Thyroid gland (tissue), 4 donors: Measurements from ENCODE around the gene WFIKKN2. TPM values are rescaled to one million over a fixed set of nuclear protein-coding genes. Genes with fewer than 3 reads are reported as not detected.
A peak's percentile ranks its signal among the peaks of the same experiment; 100 is the strongest.

Source experiments
- DNase-seq, 2 donors: peaks; one replicate each; pipeline ENCODE4 v3.0.0-alpha.2; 2019
- H3K27ac ChIP-seq, 3 donors: fragments of 200-600 bp; sonication (generic); 1 replicate in 2 of 3; 2 replicates in 1 of 3; pipeline ENCODE4 v1.5.1; 2016 to 2019; ENCODE audit warnings: mild to moderate bottlenecking in 1 of 3, moderate library complexity in 1 of 3
- H3K27me3 ChIP-seq: fragments of 200-600 bp; sonication (generic); one replicate; pipeline ENCODE4 v1.5.1; 2019
- H3K36me3 ChIP-seq, 2 donors: fragments of 200-600 bp; sonication (generic); one replicate each; pipeline ENCODE4 v1.5.1; 2016 to 2019
- H3K4me1 ChIP-seq, 2 donors: fragments of 200-600 bp; sonication (generic); one replicate each; pipeline ENCODE4 v1.5.1; 2017 to 2019
- H3K4me3 ChIP-seq, 3 donors: fragments of 200-600 bp; sonication (generic); replicated peaks in 1 of 3; 1 replicate in 2 of 3; 2 replicates in 1 of 3; pipeline ENCODE4 v1.5.1; 2016; ENCODE audit warnings: mild to moderate bottlenecking in 1 of 3
- H3K9me3 ChIP-seq: fragments of 200-600 bp; sonication (generic); one replicate; pipeline ENCODE4 v1.5.1; 2017
- CTCF ChIP-seq, 6 experiments: fragments of 200-600 bp in 3 of 6; fragments of 450-650 bp in 3 of 6; sonication (generic) in 3 of 6; IDR thresholded peaks; one replicate each; pipeline ENCODE4 v1.5.1; 2016 to 2019; ENCODE audit warnings: antibody characterized with exemption in 6 of 6, mild to moderate bottlenecking in 2 of 6, inconsistent platforms in 1 of 6, moderate library complexity in 1 of 6
- POLR2A ChIP-seq, 2 donors: fragments of 450-650 bp; IDR thresholded peaks; one replicate each; pipeline ENCODE4 v1.6.1; 2017; ENCODE audit warnings: antibody characterized with exemption in 2 of 2, mild to moderate bottlenecking in 2 of 2, moderate library complexity in 1 of 2
- WGBS, 2 donors: methylation state at CpG; one replicate each; pipeline ENCODE4 v1.1.5; 2017; 5-methylcytosine and 5-hydroxymethylcytosine counted together
- intact Hi-C: fragments of 100-400 bp; cut with DNase I; formaldehyde crosslinking; loops from one replicate; pipeline ENCODE4 v1.15.1; 2023
- total RNA-seq, 4 donors: library from RNA; depleted of rRNA; stranded (reverse); fragments of >200 nt; gene quantifications; one replicate each; pipeline ENCODE4 v1.2.3, GENCODE V29; 2016

Gene WFIKKN2
- total RNA-seq, 4 donors from 2014 or later, result 0.11 TPM; not detected in 3

- H3K36me3 ChIP-seq, result peaks cover 10 to 23% of the 10 kb centered on the region in 2 donors
- no peak overlapping the region for H3K4me3 ChIP-seq
- peaks cover 31 to 39% of the 10 kb centered on the region in 2 donors for H3K4me1 ChIP-seq
- no peak for TF ChIP-seq CTCF (IDR thresholded peaks at IDR 0.05)
- TF ChIP-seq POLR2A (IDR thresholded peaks at IDR 0.05), result no peak
- WGBS, 2 donors, result 80 to 82% methylated on average over 2 of the region's 2 CpGs
- H3K9me3 ChIP-seq, result no peaks in the 10 kb centered on the region
- no peak for DNase-seq
- intact Hi-C loops, result loop anchor here (5.0 kb wide), 1 partner anchor 86 kb away; no protein-coding TSS in a partner anchor
- no peaks in the 10 kb centered on the region for H3K27me3 ChIP-seq
- peak overlapping the region in 2 of 3 donors; percentile 5 to 12 for H3K27ac ChIP-seq
These were observed 25.9 kb downstream of the WFIKKN2 start for GRCh38 chr17:50861334-50861676.

- H3K9me3 ChIP-seq, result no peaks in the 10 kb centered on the region
- H3K27me3 ChIP-seq, result no peaks in the 10 kb centered on the region
- H3K36me3 ChIP-seq, result peaks cover 10 to 23% of the 10 kb centered on the region in 2 donors
- peak overlapping the region in 1 of 3 donors; percentile 4 for H3K27ac ChIP-seq
- peaks cover 31 to 39% of the 10 kb centered on the region in 2 donors for H3K4me1 ChIP-seq
- H3K4me3 ChIP-seq, result no peak overlapping the region
- no peak for DNase-seq
- WGBS, 2 donors, result 80 to 82% methylated on average over 7 of the region's 7 CpGs
- intact Hi-C loops, result loop anchor here (5.0 kb wide), 1 partner anchor 85 kb away; no protein-coding TSS in a partner anchor
- no peak for TF ChIP-seq POLR2A (IDR thresholded peaks at IDR 0.05)
- TF ChIP-seq CTCF (IDR thresholded peaks at IDR 0.05), result no peak
These were observed 26.6 kb downstream of the WFIKKN2 start for GRCh38 chr17:50861822-50862528.

GRCh38 chr17:50863221-50863843 is 27.9 kb downstream of the WFIKKN2 start:
- intact Hi-C loops, result loop anchor here (5.0 kb wide), 1 partner anchor 84 kb away; no protein-coding TSS in a partner anchor
- Histone ChIP-seq H3K4me1 (peaks cover 32 to 39% of the 10 kb centered on the region in 2 donors), H3K4me3 (peak overlapping the region in 1 of 3 donors; percentile 100), H3K27ac (peak overlapping the region in 2 of 3 donors; percentile 100), H3K9me3 (no peaks in the 10 kb centered on the region), H3K36me3 (peaks cover 10 to 23% of the 10 kb centered on the region in 2 donors), H3K27me3 (no peaks in the 10 kb centered on the region)
- DNase-seq, result peak; percentile 57 to 61
- no peak for TF ChIP-seq POLR2A (IDR thresholded peaks at IDR 0.05)
- peak in 5 of 6 experiments; percentile 15 to 59 (median 49) for TF ChIP-seq CTCF (IDR thresholded peaks at IDR 0.05)
- WGBS, 2 donors, result 56 to 63% methylated on average over 11 of the region's 11 CpGs

GRCh38 chr17:50863931-50864330 is 28.5 kb downstream of the WFIKKN2 start:
- no peaks in the 10 kb centered on the region for H3K9me3 ChIP-seq
- peaks cover 38 to 44% of the 10 kb centered on the region in 2 donors for H3K4me1 ChIP-seq
- H3K27ac ChIP-seq, result peak overlapping the region; percentile 53 to 100 (median 100)
- intact Hi-C loops, result loop anchor here (5.0 kb wide), 1 partner anchor 83 kb away; no protein-coding TSS in a partner anchor
- H3K27me3 ChIP-seq, result no peaks in the 10 kb centered on the region
- WGBS, 2 donors, result 76 to 81% methylated on average over 3 of the region's 3 CpGs
- peaks cover 10 to 23% of the 10 kb centered on the region in 2 donors for H3K36me3 ChIP-seq
- TF ChIP-seq POLR2A (IDR thresholded peaks at IDR 0.05), result no peak
- H3K4me3 ChIP-seq, result peak overlapping the region in 2 of 3 donors; percentile 79 to 100
- DNase-seq, result no peak

- intact Hi-C loops, result loop anchor here (5.0 kb wide), 1 partner anchor 83 kb away; no protein-coding TSS in a partner anchor
- DNase-seq, result no peak
- 3 to 9% methylated on average over 6 of the region's 6 CpGs for WGBS, 2 donors
These were observed 29.3 kb downstream of the WFIKKN2 start for GRCh38 chr17:50864747-50865059.

More at GRCh38 chr17:50864747-50865059, 29.3 kb downstream of the WFIKKN2 start:
- H3K27me3 ChIP-seq, result no peaks in the 10 kb centered on the region
- peaks cover 10 to 23% of the 10 kb centered on the region in 2 donors for H3K36me3 ChIP-seq
- TF ChIP-seq POLR2A (IDR thresholded peaks at IDR 0.05) (no peak), CTCF (IDR thresholded peaks at IDR 0.05) (no peak)
- peaks cover 41 to 46% of the 10 kb centered on the region in 2 donors for H3K4me1 ChIP-seq
- peak overlapping the region; percentile 99 to 100 (median 100) for H3K27ac ChIP-seq
- no peaks in the 10 kb centered on the region for H3K9me3 ChIP-seq
- H3K4me3 ChIP-seq, result peak overlapping the region; percentile 28 to 100 (median 79)
